ENCODE results near the gene SPC24. TPM values are rescaled to one million over a fixed set of nuclear protein-coding genes. Genes with fewer than 3 reads are reported as not detected.
"Not testable (repeated sequence)": the region's sequence is repeated elsewhere in the genome, so short reads cannot be mapped to it uniquely, and the experiment has no call there.

Gene SPC24
- total RNA-seq, 4 donors from 2014 or later, result 1.4 to 6.6 (median 3.4) TPM

DNA sequence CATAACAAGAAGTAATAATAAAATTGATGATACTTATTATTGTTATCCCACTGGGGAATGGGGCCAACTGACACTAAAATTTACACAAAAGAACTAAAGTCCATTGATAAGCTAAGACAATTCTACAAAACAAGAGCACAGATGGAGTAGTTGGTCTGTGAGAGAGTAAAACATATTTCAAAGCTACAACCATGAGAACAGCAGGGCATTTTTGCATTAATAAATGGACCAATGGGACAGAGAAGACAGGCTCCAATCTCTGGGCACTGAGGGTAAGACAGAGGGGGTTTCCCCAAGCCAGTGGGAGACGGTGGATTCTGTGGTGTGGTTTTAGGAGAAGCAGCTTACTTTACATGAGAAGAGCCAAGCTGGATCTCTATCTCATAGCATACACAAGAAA, 27.4 kb upstream of the SPC24 start:
- H3K27me3 ChIP-seq, result no peaks in the 10 kb centered on the region
- intact Hi-C loops (cut with DNase I), result no loop called here
- H3K27ac ChIP-seq (replicated peaks in 1 of 4), result peak overlapping the region; percentile 89 to 98 (median 96)
- no peak overlapping the region for H3K4me3 ChIP-seq
- no peaks in the 10 kb centered on the region for H3K9me3 ChIP-seq
- WGBS, result 88% methylated on average over 1 of the region's 1 CpG
- no peak for DNase-seq (ENCODE audit: extremely low spot score)
- TF ChIP-seq POLR2A (IDR thresholded peaks at IDR 0.05; ENCODE audit: low read depth) (no peak), POLR2AphosphoS5 (IDR thresholded peaks at IDR 0.05) (no peak), EP300 (IDR thresholded peaks at IDR 0.05) (no peak)
- TF ChIP-seq, protein P1, sequence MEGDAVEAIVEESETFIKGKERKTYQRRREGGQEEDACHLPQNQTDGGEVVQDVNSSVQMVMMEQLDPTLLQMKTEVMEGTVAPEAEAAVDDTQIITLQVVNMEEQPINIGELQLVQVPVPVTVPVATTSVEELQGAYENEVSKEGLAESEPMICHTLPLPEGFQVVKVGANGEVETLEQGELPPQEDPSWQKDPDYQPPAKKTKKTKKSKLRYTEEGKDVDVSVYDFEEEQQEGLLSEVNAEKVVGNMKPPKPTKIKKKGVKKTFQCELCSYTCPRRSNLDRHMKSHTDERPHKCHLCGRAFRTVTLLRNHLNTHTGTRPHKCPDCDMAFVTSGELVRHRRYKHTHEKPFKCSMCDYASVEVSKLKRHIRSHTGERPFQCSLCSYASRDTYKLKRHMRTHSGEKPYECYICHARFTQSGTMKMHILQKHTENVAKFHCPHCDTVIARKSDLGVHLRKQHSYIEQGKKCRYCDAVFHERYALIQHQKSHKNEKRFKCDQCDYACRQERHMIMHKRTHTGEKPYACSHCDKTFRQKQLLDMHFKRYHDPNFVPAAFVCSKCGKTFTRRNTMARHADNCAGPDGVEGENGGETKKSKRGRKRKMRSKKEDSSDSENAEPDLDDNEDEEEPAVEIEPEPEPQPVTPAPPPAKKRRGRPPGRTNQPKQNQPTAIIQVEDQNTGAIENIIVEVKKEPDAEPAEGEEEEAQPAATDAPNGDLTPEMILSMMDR (IDR thresholded peaks at IDR 0.05), result no peak
- peaks cover 60 to 99% (median 91%) of the 10 kb centered on the region in 4 donors for H3K4me1 ChIP-seq
- H3K36me3 ChIP-seq, result peaks cover 29 to 74% (median 63%) of the 10 kb centered on the region in 4 donors

DNA sequence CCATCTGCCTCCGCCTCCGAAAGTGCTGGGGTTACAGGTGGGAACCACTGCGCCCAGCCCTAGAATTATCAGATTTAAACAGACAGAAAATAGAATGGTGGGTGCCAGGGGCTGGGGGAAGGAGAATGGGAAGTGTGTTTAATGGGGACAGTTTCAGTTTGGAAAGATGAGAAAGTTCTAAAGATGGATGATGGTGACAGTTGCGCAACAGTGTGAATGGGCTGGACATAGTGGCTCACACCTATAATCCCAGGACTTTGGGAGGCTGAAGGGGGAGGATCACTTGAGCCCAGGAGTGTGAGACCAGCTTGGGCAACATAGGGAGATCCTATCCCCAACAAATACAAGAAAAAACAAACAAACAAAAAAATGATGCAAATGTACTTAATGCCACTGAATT, 25.9 kb upstream of the SPC24 start:
- DNase-seq (ENCODE audit: extremely low spot score), result no peak
- Histone ChIP-seq H3K27ac (replicated peaks in 1 of 4) (peak overlapping the region; percentile 89 to 98 (median 96)), H3K36me3 (peaks cover 37 to 74% (median 65%) of the 10 kb centered on the region in 4 donors), H3K9me3 (no peaks in the 10 kb centered on the region), H3K27me3 (no peaks in the 10 kb centered on the region), H3K4me3 (no peak overlapping the region), H3K4me1 (peaks cover 48 to 90% (median 81%) of the 10 kb centered on the region in 4 donors)
- WGBS, result 75% methylated on average over 4 of the region's 4 CpGs
- TF ChIP-seq, protein P1 (IDR thresholded peaks at IDR 0.05), result no peak
- TF ChIP-seq POLR2A (IDR thresholded peaks at IDR 0.05; ENCODE audit: low read depth), result no peak
- TF ChIP-seq EP300 (IDR thresholded peaks at IDR 0.05), result no peak
- no peak for TF ChIP-seq POLR2AphosphoS5 (IDR thresholded peaks at IDR 0.05)
- intact Hi-C loops (cut with DNase I), result no loop called here

DNA sequence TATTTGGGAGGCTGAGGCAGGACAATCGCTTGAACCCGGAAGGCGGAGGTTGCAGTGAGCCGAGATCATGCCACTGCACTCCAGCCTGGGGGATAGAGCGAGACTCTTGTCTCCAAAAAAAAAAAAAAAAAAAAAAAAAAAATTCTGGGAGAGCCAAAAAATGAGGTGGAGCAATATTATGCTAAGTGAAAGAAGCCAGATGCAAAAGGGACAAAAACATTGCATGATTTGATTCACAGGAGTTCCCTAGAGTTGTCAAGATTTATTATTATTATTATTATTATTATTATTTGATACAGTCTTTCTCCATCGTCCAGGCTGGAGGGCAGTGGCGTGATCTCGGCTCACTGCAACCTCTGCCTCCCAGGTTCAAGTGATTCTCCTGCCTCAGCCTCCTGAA, 25.4 kb upstream of the SPC24 start:
- H3K27me3 ChIP-seq; intact Hi-C loops (cut with DNase I); DNase-seq (ENCODE audit: extremely low spot score); H3K9me3 ChIP-seq: not testable (repeated sequence)
- Histone ChIP-seq H3K4me1 (peaks cover 47 to 84% (median 76%) of the 10 kb centered on the region in 4 donors), H3K4me3 (peak overlapping the region in 1 of 4 donors; percentile 2), H3K27ac (replicated peaks in 1 of 4) (peak overlapping the region; percentile 89 to 98 (median 96)), H3K36me3 (peaks cover 37 to 74% (median 65%) of the 10 kb centered on the region in 4 donors)
- WGBS, result 44% methylated on average over 8 of the region's 8 CpGs

DNA sequence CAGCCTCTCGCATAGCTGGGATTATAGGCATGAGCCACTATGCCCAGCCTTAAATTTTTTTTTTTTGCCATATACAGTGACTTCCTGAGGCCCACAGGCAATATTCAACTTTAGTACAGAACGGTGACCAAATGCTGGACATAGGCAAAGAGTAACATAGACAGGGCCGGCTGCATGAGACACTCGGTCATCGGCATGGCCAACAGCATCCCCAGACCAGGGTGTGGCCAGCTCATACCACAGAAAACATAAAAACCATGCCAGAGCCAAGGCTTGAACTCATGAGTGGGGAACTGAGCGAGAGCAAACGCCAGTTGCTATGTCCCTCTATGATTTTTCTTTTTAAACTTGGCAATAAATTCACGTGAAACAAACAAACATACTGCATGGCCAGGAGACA, 24.8 kb upstream of the SPC24 start:
- intact Hi-C loops (cut with DNase I), result no loop called here
- TF ChIP-seq EP300 (IDR thresholded peaks at IDR 0.05) (no peak), POLR2A (IDR thresholded peaks at IDR 0.05; ENCODE audit: low read depth) (no peak), POLR2AphosphoS5 (IDR thresholded peaks at IDR 0.05) (no peak)
- TF ChIP-seq, protein P1 (IDR thresholded peaks at IDR 0.05), result no peak
- Histone ChIP-seq H3K9me3 (no peaks in the 10 kb centered on the region), H3K4me1 (peaks cover 43 to 83% (median 70%) of the 10 kb centered on the region in 4 donors), H3K27me3 (no peaks in the 10 kb centered on the region), H3K27ac (replicated peaks in 1 of 4) (peak overlapping the region; percentile 89 to 98 (median 96)), H3K4me3 (peak overlapping the region in 2 of 4 donors; percentile 2 to 10), H3K36me3 (peaks cover 39 to 74% (median 65%) of the 10 kb centered on the region in 4 donors)
- 35% methylated on average over 8 of the region's 8 CpGs for WGBS
- no peak for DNase-seq (ENCODE audit: extremely low spot score)

DNA sequence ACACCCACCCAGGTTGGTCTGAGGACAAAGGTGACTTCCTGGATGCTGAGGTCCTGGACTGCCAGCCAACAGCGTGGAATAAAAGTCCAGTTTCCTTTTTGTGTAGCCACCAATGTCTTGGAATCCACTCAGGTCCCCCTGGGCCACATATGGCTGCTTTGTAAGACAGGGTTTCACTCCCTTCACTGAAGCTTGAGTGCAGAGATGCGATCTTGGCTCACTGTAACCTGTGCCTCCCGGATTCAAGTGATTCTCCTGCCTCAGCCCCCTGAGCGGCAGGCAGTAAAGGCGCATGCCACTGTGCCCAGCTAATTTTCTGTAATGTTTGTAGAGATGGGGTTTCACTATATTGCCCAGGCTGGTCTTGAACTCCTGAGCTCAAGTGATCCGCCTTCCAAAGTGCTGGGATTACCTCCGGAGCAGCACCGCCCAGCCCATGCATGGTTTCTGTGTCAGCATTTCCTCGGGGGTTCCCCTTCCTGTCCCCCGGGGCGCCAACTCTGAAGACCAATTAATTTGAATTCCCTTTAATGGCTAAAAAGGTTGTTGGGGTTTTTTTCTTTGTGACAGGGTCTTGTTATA, 24.2 kb upstream of the SPC24 start:
- Histone ChIP-seq H3K4me1 (peaks cover 37 to 78% (median 64%) of the 10 kb centered on the region in 4 donors), H3K27ac (replicated peaks in 1 of 4) (peak overlapping the region; percentile 89 to 98 (median 96)), H3K4me3 (peak overlapping the region in 1 of 4 donors; percentile 2), H3K27me3 (no peaks in the 10 kb centered on the region), H3K9me3 (no peaks in the 10 kb centered on the region), H3K36me3 (peaks cover 44 to 74% (median 66%) of the 10 kb centered on the region in 4 donors)
- 69% methylated on average over 6 of the region's 11 CpGs for WGBS
- DNase-seq (ENCODE audit: extremely low spot score), result no peak
- TF ChIP-seq, protein P1 (IDR thresholded peaks at IDR 0.05), result no peak
- no peak for TF ChIP-seq POLR2A (IDR thresholded peaks at IDR 0.05; ENCODE audit: low read depth)
- TF ChIP-seq POLR2AphosphoS5 (IDR thresholded peaks at IDR 0.05), result no peak
- TF ChIP-seq EP300 (IDR thresholded peaks at IDR 0.05), result no peak
- intact Hi-C loops (cut with DNase I), result no loop called here

DNA sequence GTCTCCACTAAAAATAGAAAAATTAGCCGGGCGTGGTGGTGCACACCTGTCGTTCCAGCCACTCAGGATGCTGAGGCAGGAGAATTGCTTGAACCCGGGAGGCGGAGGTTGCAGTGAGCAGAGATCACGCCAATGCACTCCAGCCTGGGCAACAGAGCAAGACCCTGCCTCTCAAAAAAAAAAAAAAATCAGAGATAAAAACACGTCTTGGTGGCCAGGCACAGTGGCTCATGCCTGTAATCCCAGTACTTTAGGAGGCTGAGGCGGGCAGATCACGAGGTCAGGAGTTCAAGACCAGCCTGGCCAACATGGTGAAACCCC, 23.5 kb upstream of the SPC24 start:
- H3K4me3 ChIP-seq; intact Hi-C loops (cut with DNase I); DNase-seq (ENCODE audit: extremely low spot score); H3K9me3 ChIP-seq; H3K27me3 ChIP-seq: not testable (repeated sequence)
- Histone ChIP-seq H3K36me3 (peaks cover 51 to 74% (median 71%) of the 10 kb centered on the region in 4 donors), H3K4me1 (peaks cover 30 to 78% (median 57%) of the 10 kb centered on the region in 4 donors), H3K27ac (replicated peaks in 1 of 4) (peak overlapping the region; percentile 89 to 98 (median 96))
- WGBS, result 75% methylated on average over 9 of the region's 9 CpGs
